GM19239 (cell line): ENCODE measurements around the gene OR2T1.
A peak's percentile ranks its signal among the peaks of the same experiment; 100 is the strongest.
"Not testable (repeated sequence)": the region's sequence is repeated elsewhere in the genome, so short reads cannot be mapped to it uniquely, and the experiment has no call there.

ENCODE experiments used
- DNase-seq: peaks from one replicate; pipeline ENCODE4 v3.0.0; 2011; ENCODE audit warnings: low spot score; ENCODE audit not compliant: insufficient read length
- FAIRE-seq: peaks from 2 replicates; lab custom pipeline; 2011; peaks lifted over from hg19 to GRCh38; lab: Jason Lieb, UNC

The OR2T1 gene

GRCh38 chr1:248433811-248434415 lies 31.1 kb downstream of the OR2T1 start:
- DNase-seq, FAIRE-seq: not testable (repeated sequence)

- peak; percentile 61 for FAIRE-seq
- not testable (repeated sequence) for DNase-seq
These were observed 32.1 kb downstream of the OR2T1 start for GRCh38 chr1:248434913-248435312.

DNA sequence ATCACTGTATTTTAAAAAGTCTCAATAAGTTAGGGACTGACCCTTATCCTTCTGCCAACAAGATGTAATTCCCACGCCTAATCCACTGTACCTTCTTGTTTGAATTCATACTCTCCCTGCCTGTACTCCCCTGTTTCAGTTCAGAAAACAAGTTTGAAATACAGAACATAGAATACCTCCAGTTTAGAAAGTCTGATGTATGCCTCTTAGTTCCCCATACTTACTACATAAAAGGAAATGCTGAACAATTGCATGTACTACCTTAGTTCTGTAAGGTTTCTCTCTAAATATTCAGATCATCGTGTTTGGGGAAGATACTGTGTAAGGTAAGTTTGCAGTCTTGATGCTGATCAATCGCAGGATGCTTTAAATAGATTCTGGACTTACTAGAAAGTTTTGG lies 33.5 kb downstream of the OR2T1 start:
- not testable (repeated sequence) for DNase-seq

GRCh38 chr1:248438668-248439067 lies 35.8 kb downstream of the OR2T1 start:
- DNase-seq, FAIRE-seq: not testable (repeated sequence)

More for the DNA sequence above, 33.5 kb downstream of the OR2T1 start:
- FAIRE-seq, result peak; percentile 78

GRCh38 chr1:248439283-248439682 lies 36.4 kb downstream of the OR2T1 start:
- not testable (repeated sequence) for FAIRE-seq, DNase-seq

GRCh38 chr1:248442500-248443277 lies 39.8 kb downstream of the OR2T1 start:
- FAIRE-seq, result peak; percentile 52
- not testable (repeated sequence) for DNase-seq

DNA sequence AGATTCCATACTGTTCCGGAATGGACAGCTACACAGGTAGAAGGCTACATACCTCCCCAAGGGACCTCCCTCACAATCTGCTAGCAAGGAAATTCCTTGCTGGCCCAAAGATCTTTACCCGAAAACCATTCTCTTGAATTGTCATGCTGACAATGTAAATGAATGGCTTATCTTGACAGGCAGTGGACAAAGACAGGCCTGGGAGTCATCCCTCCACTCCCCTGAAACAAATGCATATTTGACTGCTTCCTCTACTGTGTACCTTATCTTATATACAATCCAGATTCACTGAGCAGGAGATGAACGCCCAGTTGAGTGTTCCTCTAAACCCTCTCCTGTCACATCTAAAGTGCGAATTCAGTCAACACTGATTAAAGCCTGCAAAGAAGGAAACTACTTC lies 41.8 kb downstream of the OR2T1 start:
- FAIRE-seq, result peak; percentile 14
- DNase-seq, result not testable (repeated sequence)

DNA sequence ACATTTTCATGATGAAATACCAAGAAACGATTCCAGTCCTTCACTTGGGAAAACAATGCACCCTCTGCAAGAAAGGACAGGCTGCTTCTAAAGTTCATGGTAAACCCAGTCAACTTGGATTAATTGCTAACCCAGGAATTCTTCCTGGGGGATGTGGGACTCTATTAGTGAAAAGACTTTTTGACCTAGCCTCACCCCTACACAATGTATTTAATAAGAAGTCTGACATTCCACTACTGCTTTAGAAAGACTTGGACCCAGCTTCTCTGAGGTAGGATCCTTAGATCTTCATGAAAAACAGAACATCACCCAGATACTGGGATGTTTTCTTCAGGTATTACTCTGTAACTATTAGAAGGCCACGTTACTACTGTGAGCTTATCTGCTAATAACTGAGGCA lies 42.6 kb downstream of the OR2T1 start, which contains the start of gene OR2T2:
OR2T2 (plus strand) TSS at position 239 of the 400 bp plus-strand sequence. CDS start 7,161 bp downstream, outside the sequence.
- not testable (repeated sequence) for DNase-seq
- peak; percentile 49 for FAIRE-seq

DNA sequence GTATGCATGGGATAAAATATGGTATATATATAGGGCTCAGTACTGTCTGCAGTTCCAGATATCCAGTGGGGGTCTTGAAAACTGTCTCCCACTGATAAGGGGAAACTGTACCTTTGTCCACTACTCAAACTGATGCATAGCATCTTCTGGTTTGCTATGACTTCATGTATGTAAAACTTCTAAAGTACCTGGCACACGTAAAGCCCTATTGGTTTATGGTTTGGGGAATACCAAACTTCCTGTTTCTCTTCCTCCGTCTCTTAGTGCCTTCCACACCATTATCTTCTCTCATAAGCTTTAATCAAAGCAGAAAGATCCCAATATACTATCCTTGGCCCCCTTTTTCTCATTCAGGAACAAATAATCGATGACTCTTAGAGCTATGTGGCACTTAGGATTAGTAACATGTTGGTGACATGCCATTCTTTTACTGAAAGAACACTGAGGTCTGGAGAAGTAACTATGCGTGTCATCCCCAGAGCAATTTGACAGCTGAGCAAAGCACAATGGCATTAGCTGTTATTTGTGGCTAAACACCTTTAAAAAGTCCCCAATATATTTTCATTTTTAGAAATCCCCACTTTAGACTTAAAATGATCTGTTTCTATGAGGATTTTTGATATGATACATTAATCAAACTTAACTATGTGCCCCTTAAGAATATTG lies 45.7 kb downstream of the OR2T1 start:
- peak; percentile 100 for FAIRE-seq
- DNase-seq, result not testable (repeated sequence)

GRCh38 chr1:248449821-248450465 lies 47.1 kb downstream of the OR2T1 start:
- not testable (repeated sequence) for FAIRE-seq, DNase-seq

- DNase-seq, result not testable (repeated sequence)
- FAIRE-seq, result peak; percentile 98
These were observed 47.8 kb downstream of the OR2T1 start for GRCh38 chr1:248450466-248451145.

DNA sequence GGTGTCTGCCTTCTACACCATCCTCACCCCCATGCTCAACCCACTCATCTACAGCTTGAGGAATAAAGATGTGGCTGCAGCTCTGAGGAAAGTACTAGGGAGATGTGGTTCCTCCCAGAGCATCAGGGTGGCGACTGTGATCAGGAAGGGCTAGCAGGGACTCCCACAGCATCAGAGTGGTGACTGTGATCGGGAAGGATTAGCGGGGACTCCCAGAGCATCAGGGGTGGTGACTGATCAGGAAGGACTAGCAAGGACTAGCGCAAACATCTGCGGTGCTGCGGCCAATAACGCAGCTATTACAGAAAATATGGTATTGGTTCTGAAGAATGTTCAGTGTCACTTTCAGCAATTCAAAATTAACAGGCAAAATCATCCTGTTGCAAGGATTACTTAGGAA lies 50.8 kb downstream of the OR2T1 start:
- DNase-seq, FAIRE-seq: not testable (repeated sequence)

GRCh38 chr1:248455045-248455444 lies 52.2 kb downstream of the OR2T1 start:
- DNase-seq, result not testable (repeated sequence)
- peak; percentile 45 for FAIRE-seq

GRCh38 chr1:248456635-248457034 lies 53.8 kb downstream of the OR2T1 start:
- not testable (repeated sequence) for DNase-seq, FAIRE-seq
